NCI-H2107 treated with DMSO at 0.1 percent for 48 hours (cell line): ENCODE data around the gene SGK1.
"Not testable (repeated sequence)": the region's sequence is repeated elsewhere in the genome, so short reads cannot be mapped to it uniquely, and the experiment has no call there.

Experiments
- DNase-seq: peaks from one replicate; lab custom pipeline; 2025; ENCODE audit not compliant: unreplicated experiment; lab: John Stamatoyannopoulos, UW

The SGK1 gene

DNA sequence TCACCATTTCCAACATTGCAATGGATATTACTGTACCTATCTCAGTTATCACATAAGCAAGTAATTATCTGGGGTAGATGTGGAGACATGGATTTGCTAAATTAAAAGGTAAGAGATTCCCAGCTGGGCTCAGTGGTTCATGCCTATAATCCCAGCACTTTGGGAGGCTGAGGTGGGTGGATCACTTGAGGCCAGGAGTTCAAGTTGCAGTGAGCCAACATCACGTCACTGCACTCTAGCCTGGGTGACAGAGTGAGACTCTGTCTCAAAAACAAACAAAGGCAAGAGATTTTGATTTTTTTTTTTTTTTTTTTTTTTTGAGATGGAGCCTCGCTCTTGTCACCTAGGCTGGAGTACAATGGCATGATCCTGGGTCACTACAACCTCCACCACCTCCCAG is 62.6 kb downstream of the SGK1 start:
- not testable (repeated sequence) for DNase-seq

GRCh38 chr6:134254118-134254517 is 63.8 kb downstream of the SGK1 start:
- no peak for DNase-seq

- no peak for DNase-seq
Measured at GRCh38 chr6:134253681-134254080, 64.2 kb downstream of the SGK1 start.

- DNase-seq: no peak
Measured at GRCh38 chr6:134251320-134251719, 66.6 kb downstream of the SGK1 start.

DNA sequence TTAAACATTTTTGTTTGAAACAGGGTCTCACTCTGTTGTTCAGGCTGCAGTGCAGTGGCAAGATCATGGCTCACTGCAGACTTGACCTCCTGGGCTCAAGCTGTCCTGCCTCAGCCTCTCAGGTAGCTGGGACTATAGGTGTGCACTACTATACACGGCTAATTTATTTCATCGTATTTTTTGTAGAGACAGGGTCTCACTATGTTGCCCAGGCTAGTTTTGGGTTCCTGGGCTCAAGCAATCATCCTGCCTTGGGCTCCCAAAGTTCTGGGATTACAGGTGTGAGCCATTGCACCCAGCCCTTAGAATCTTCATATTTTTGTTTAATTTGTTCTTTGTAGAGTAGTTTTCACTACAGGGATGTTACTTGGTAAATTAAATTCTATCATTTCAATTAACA is 67.1 kb downstream of the SGK1 start:
- DNase-seq: no peak

GRCh38 chr6:134249759-134250602 is 67.9 kb downstream of the SGK1 start:
- DNase-seq: no peak

DNA sequence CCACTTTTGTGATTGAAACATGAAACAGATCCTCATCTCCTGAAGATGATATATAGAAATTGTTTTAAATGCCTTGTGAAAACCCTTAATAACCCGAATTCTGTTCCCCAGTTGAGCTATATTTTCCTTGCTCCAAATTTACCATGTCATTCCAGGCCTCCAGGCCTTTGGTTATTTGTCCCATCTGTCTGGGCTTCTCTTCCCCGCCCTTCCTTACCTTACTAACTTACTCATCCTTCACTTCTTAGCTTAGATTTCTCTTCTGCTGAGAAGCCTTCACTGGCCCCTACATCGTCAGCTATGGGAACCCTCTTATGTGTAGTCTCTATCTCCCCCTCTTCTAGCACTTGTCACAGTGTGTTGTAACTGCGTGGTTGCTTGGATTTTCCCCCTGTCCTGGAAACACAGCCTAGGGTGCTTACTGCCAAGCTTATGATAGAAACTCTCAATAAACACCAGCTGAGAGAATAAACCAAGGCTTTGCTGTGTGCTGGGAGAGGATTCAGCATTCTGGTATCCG is 68.6 kb downstream of the SGK1 start:
- DNase-seq: no peak

- DNase-seq: no peak
Measured at GRCh38 chr6:134247844-134248580, 69.9 kb downstream of the SGK1 start.

DNA sequence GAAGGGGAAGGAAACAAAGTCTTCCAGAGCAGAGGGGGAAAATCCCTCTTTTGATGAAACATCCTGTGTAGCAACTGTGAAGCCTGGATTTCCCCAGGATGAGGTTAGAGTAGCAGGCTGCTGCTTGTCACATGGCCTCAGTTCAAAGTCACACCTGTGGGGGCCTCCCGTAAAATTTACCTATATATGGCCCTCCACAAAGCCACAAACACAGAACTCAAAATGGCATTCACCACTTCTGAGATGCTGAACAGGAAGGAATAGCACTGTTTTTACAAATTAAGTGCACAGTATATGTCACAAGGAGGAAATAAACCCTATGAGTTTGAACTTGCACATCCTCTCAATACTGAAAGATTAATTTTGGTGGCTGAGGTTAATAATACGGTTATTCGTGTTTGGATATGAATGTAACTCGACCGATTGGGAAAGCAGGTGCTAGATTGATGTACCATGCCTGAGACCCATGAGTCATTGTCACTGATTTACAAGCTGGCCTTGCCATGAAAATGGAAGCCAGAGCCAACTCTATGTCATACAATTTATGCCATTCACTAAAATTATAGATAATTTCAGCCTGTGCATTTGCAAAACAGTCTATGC is 70.6 kb downstream of the SGK1 start:
- no peak for DNase-seq

GRCh38 chr6:134245706-134246105 is 72.2 kb downstream of the SGK1 start:
- DNase-seq: no peak

DNA sequence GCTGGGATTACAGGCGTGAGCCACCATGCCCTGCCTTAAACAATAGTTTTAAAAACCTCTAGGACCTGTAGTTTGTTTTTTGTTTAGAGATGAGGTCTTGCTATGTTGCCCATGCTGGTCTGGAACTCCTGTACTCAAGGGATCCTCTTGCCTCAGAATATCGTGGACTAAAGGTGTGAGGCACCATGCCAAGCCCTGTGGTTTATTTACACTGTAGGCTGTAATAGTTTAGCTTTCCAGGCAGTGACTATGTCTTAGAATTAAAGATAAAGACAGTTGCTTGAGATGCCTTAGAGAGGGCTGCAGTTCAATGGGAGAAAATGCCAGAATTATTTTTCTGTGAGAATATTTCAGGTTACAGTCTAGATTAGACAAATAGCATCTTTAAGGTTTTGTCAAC is 72.9 kb downstream of the SGK1 start:
- no peak for DNase-seq

- no peak for DNase-seq
Measured at GRCh38 chr6:134240665-134241431, 77.1 kb downstream of the SGK1 start.

DNA sequence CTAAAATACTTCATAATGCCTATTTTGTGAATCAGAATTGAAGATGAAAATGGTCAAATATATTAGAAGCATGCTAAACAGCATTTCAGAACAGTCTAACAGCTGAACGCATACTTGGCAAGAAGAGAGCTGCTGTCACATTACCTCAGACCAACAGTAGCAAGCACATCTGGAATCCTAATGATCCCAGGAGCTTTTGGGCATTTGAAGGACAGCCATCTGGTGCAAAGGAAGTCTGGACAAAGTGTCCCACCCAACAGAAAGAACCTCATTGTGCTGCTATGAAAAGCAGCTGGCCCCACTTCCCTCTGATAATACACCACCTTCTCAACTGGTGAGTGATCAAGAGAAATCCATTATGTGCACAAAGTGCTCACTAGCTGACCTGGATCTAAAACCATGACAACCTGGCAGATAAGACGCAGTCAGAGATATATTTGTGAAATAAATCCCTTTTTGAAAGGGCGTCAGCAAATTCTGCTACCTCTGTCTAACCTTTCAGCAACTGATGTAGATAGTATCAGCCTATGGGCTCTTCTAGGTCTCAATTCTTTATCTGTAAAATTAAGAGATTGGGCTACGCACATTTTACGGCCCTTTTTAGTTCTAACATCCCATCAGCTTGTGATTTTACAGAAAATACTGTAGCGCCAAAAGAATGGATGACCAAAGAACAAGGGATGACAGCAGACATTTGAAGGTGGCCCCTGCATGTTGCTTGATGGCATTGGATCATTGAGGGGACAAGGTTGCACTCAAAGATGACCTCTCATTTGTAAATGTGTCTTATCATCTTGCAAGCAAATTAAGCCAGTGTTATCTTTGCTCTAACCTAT is 78.7 kb downstream of the SGK1 start:
- no peak for DNase-seq

- DNase-seq: no peak
Measured at GRCh38 chr6:134238006-134238405, 79.9 kb downstream of the SGK1 start.

DNA sequence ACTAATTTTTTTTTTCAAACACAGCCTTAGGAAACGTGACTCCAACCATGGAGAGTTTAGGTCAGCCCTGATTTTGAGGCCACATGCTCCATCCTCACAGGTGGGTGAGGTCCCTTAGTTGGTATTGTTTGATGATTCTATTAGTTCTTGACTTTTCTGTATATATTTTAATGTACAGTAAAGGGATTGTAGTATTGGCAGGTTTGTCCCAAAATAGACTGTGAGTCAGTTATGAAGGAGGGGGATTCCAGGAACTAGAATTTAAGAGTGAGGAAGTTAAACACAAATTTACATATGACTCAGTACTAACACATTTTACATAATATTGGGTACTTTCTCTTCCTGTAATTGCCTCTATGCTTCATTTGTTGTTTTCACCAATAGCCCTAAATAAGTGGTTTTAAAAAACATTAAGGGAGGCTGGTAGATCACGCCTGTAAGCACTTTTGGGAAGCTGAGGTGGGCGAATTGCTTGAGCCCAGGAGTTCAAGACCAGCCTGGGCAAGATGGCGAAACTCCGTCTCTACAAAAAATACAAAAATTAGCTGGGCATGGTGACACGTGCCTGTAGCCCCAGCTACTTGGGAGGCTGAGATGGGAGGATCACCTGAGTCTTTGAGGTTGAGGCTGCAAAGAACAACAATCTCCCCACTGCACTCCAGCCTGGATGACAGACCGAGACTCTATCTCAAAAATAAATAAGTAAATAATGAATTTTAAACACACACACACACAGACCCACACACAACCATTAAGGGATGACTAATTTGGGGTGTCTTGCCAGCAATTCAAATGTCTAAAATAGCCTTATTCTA is 81.8 kb downstream of the SGK1 start:
- DNase-seq: no peak

DNA sequence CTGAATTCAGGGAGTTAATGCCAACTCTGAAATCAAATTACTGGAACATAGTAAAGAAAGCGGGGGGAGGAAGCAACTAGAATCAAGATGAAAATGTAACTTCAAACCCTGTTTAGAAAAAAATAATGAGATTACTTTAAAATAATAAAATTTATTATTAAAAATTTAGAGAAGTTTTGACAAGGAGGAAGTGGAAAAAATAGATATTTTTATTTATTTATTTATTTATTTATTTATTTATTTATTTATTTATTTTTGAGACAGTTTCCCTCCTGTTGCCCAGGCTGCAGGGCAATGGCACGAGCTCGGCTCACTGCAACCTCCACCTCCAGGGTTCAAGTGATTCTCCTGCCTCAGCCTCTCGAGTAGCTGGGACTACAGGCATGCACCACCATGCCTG is 82.6 kb downstream of the SGK1 start:
- DNase-seq: not testable (repeated sequence)

DNA sequence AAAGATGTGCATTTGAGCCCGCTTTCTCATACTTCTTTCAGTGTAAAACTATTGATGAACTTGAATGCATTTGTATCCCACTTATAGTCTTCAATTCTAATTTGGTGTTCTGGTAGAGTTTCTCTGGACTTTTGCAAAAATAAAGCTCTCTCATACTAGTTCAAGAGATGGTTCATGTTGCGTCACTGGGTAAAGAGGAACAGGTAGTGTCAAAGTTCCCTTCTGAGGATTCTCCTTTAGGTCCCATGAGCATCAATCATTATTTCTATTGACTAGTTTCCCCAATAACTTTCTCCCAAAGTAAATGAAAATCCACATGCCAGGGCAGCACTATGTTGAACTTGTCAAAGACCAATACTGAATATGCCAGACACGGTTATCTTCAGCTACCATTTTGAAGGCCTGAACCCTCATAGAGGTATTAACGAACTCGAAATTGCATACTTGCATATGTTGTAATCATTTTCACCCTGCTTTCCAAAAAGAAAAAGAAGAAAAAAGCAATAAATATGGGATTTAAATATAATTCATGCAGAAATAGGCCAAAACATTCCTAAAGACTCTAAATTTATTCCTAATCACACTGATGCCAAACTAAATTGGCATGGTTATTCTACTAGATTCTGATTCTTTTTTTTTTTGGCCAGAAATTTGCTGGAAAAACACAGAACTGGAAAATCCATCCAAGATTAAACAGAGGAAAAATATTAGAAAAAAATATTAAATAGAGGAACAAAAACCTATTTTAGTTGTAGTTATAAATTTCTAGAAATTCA is 84.5 kb downstream of the SGK1 start:
- DNase-seq: no peak

DNA sequence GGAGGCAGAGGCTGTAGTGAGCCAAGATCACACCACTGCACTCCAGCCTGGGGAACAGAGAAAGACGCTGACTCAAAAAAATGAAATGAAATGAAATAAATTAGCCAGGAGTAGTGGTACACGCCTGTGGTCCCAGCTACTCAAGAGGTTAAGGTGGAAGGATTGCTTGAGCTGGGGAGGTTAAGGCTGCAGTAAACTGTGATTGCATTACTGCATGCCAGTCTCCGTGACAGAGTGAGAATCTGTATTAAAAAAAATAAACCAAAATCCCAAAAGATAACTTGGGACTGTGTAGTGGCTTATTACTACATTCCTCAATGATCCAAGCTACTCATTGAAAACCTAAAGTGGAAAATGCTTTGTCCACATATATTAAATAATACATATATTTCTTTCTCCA is 87.0 kb downstream of the SGK1 start:
- no peak for DNase-seq
